CD14-positive monocyte (primary cell): ENCODE data around the gene SQSTM1. TPM values are rescaled to one million over a fixed set of nuclear protein-coding genes. Genes with fewer than 3 reads are reported as not detected.
A peak's percentile ranks its signal among the peaks of the same experiment; 100 is the strongest.

Experiments
- DNase-seq, 3 donors: peaks; one replicate each; pipeline ENCODE4 v3.0.0-alpha.2; 2011 to 2022
- H2AFZ ChIP-seq: 2 replicates; pipeline ENCODE4 v1.6.0; 2012; ENCODE audit warnings: mild to moderate bottlenecking, low read depth, low read length, inconsistent platforms; ENCODE audit not compliant: insufficient read depth, poor library complexity, severe bottlenecking
- H3K27ac ChIP-seq, 2 donors: 1 replicate in 1 of 2; 2 replicates in 1 of 2; pipeline ENCODE4 v1.5.1; 2012 to 2013; ENCODE audit warnings: low read length in 2 of 2, control low read depth in 1 of 2, inconsistent platforms in 1 of 2, low read depth in 1 of 2, mild to moderate bottlenecking in 1 of 2
- H3K27me3 ChIP-seq, 2 donors: one replicate each; pipeline versions ENCODE4 v1.6.0 to v1.6.1; 2011 to 2013; ENCODE audit warnings: low read length in 2 of 2; ENCODE audit not compliant: control insufficient read depth in 2 of 2, insufficient read depth in 2 of 2
- H3K36me3 ChIP-seq, 2 donors: replicated peaks in 1 of 2; 1 replicate in 1 of 2; 2 replicates in 1 of 2; pipeline versions ENCODE4 v1.5.1 to v1.6.1; 2012 to 2013; ENCODE audit warnings: low read length in 2 of 2, control low read depth in 1 of 2, inconsistent platforms in 1 of 2, mild to moderate bottlenecking in 1 of 2; ENCODE audit not compliant: insufficient read depth in 2 of 2, control insufficient read depth in 1 of 2
- H3K4me1 ChIP-seq, 2 donors: 1 replicate in 1 of 2; 2 replicates in 1 of 2; pipeline versions ENCODE4 v1.5.1 to v1.6.1; 2012 to 2013; ENCODE audit warnings: low read length in 2 of 2, control low read depth in 1 of 2, inconsistent platforms in 1 of 2, mild to moderate bottlenecking in 1 of 2, moderate library complexity in 1 of 2; ENCODE audit not compliant: insufficient read depth in 2 of 2, control insufficient read depth in 1 of 2
- H3K4me2 ChIP-seq: replicated peaks from 2 replicates; pipeline ENCODE3; 2012; ENCODE audit warnings: low read length, moderate library complexity, mild to moderate bottlenecking; ENCODE audit not compliant: poor library complexity, severe bottlenecking; ENCODE audit errors: extremely low read depth
- H3K4me3 ChIP-seq, 3 experiments: fragments of 200-600 bp in 1 of 3; sonication (generic) in 1 of 3; replicated peaks in 1 of 3; 1 replicate in 2 of 3; 2 replicates in 1 of 3; pipeline ENCODE4 v1.5.1; 2011 to 2013; ENCODE audit warnings: low read length in 3 of 3, mild to moderate bottlenecking in 3 of 3, control low read depth in 2 of 3, low read depth in 2 of 3, inconsistent platforms in 1 of 3, moderate library complexity in 1 of 3
- H3K79me2 ChIP-seq: 2 replicates; pipeline ENCODE4 v1.6.0; 2012; ENCODE audit warnings: mild to moderate bottlenecking, control low read depth, inconsistent platforms, low read length, moderate library complexity; ENCODE audit not compliant: insufficient read depth
- H3K9ac ChIP-seq: 2 replicates; pipeline ENCODE4 v1.6.0; 2017; ENCODE audit warnings: low read length, mild to moderate bottlenecking; ENCODE audit not compliant: insufficient read depth, poor library complexity, severe bottlenecking
- H3K9me3 ChIP-seq, 2 donors: replicated peaks in 1 of 2; 1 replicate in 1 of 2; 2 replicates in 1 of 2; pipeline versions ENCODE4 v1.5.1 to v1.6.1; 2012 to 2013; ENCODE audit warnings: low read length in 2 of 2, control low read depth in 1 of 2; ENCODE audit not compliant: control insufficient read depth in 1 of 2, insufficient read depth in 1 of 2
- H4K20me1 ChIP-seq: 2 replicates; pipeline ENCODE4 v1.6.0; 2012; ENCODE audit warnings: mild to moderate bottlenecking, low read length, control low read depth, moderate library complexity; ENCODE audit not compliant: insufficient read depth
- H3K27ac Mint-ChIP-seq, 7 donors: one replicate each; pipeline ENCODE4 v1.8.0; 2020; ENCODE audit warnings: mild to moderate bottlenecking in 7 of 7, mixed read lengths in 7 of 7, moderate library complexity in 6 of 7, inconsistent platforms in 2 of 7
- H3K27me3 Mint-ChIP-seq, 3 donors: one replicate each; pipeline ENCODE4 v1.8.0; 2021 to 2022; ENCODE audit warnings: low read depth in 3 of 3, mild to moderate bottlenecking in 3 of 3, mixed read lengths in 3 of 3, moderate library complexity in 3 of 3, inconsistent platforms in 1 of 3
- H3K36me3 Mint-ChIP-seq, 2 donors: one replicate each; pipeline ENCODE4 v1.8.0; 2020; ENCODE audit warnings: mixed read lengths in 2 of 2, inconsistent platforms in 1 of 2, mild to moderate bottlenecking in 1 of 2
- H3K4me1 Mint-ChIP-seq: one replicate; pipeline ENCODE4 v1.8.0; 2020; ENCODE audit warnings: mild to moderate bottlenecking, mixed read lengths
- H3K4me3 Mint-ChIP-seq, 2 donors: one replicate each; pipeline ENCODE4 v1.8.0; 2020; ENCODE audit warnings: mild to moderate bottlenecking in 2 of 2, mixed read lengths in 2 of 2, moderate library complexity in 1 of 2
- H3K9me3 Mint-ChIP-seq, 7 donors: one replicate each; pipeline ENCODE4 v1.8.0; 2020 to 2022; ENCODE audit warnings: mixed read lengths in 7 of 7, mild to moderate bottlenecking in 6 of 7, moderate library complexity in 6 of 7, inconsistent platforms in 2 of 7
- CTCF ChIP-seq: fragments of 200-600 bp; IDR thresholded peaks from one replicate; pipeline ENCODE4 v1.8.0; 2022; ENCODE audit warnings: antibody characterized with exemption, mild to moderate bottlenecking
- WGBS: methylation state at CpG from one replicate; pipeline ENCODE4 v1.1.5; 2013; ENCODE audit warnings: missing lambda C conversion rate; ENCODE audit not compliant: insufficient coverage; 5-methylcytosine and 5-hydroxymethylcytosine counted together
- intact Hi-C, 2 donors: fragments of 100-400 bp; cut with micrococcal nuclease; formaldehyde crosslinking; loops; one replicate each; pipeline versions ENCODE4 v1.15.0 to v1.15.1; 2023
- polyA plus RNA-seq, 3 donors: library from polyadenylated mRNA; depleted of rRNA in 1 of 3; unstranded in 2 of 3; stranded (reverse) in 1 of 3; fragments of 300-500 nt in 2 of 3; fragments of >200 nt in 1 of 3; fragmentation: Illumina TruSeq in 2 of 3; gene quantifications; 1 replicate in 2 of 3; 2 replicates in 1 of 3; pipeline ENCODE4 v1.2.3, GENCODE V29; 2012 to 2021

The SQSTM1 gene
- polyA plus RNA-seq, 3 donors: 182 to 312 (median 275) TPM

GRCh38 chr5:179874536-179875292, 54.0 kb downstream of the SQSTM1 start:
- H3K9ac ChIP-seq: no peak overlapping the region
- no peaks in the 10 kb centered on the region for H3K27me3 Mint-ChIP-seq
- no peaks in the 10 kb centered on the region for H3K9me3 ChIP-seq
- DNase-seq: no peak
- H3K9me3 Mint-ChIP-seq: no peaks in the 10 kb centered on the region
- no peak overlapping the region for H3K4me3 Mint-ChIP-seq
- H3K4me2 ChIP-seq: no peak overlapping the region
- H2AFZ ChIP-seq: no peak overlapping the region
- peaks cover 9 to 10% of the 10 kb centered on the region in 2 donors for H3K4me1 ChIP-seq
- peaks cover 66 to 88% of the 10 kb centered on the region in 2 donors for H3K36me3 Mint-ChIP-seq
- H3K4me3 ChIP-seq: no peak overlapping the region
- peaks cover 9% of the 10 kb centered on the region for H3K4me1 Mint-ChIP-seq
- over 99% methylated on average over 26 of the region's 28 CpGs for WGBS
- no peaks in the 10 kb centered on the region for H3K79me2 ChIP-seq
- peaks cover 80 to 88% of the 10 kb centered on the region in 2 donors for H3K36me3 ChIP-seq
- no peaks in the 10 kb centered on the region for H4K20me1 ChIP-seq
- no peaks in the 10 kb centered on the region for H3K27me3 ChIP-seq
- no peak overlapping the region for H3K27ac Mint-ChIP-seq
- intact Hi-C loops: no loop called here
- no peak for TF ChIP-seq CTCF
- H3K27ac ChIP-seq: no peak overlapping the region

GRCh38 chr5:179875741-179876609, 55.3 kb downstream of the SQSTM1 start:
- no peaks in the 10 kb centered on the region for H4K20me1 ChIP-seq
- no peaks in the 10 kb centered on the region for H3K9me3 ChIP-seq
- peaks cover 9 to 10% of the 10 kb centered on the region in 2 donors for H3K4me1 ChIP-seq
- no peak for DNase-seq
- H3K36me3 ChIP-seq: peaks cover 80 to 88% of the 10 kb centered on the region in 2 donors
- Mint-ChIP-seq H3K36me3 (peaks cover 61 to 86% of the 10 kb centered on the region in 2 donors), H3K9me3 (no peaks in the 10 kb centered on the region), H3K27me3 (no peaks in the 10 kb centered on the region), H3K4me3 (no peak overlapping the region), H3K27ac (peak overlapping the region in 2 of 7 donors; percentile 35 to 62), H3K4me1 (peaks cover 9% of the 10 kb centered on the region)
- H3K27me3 ChIP-seq: no peaks in the 10 kb centered on the region
- H3K79me2 ChIP-seq: no peaks in the 10 kb centered on the region
- peak overlapping the region in 1 of 2 donors; percentile 66 for H3K27ac ChIP-seq
- WGBS: 96% methylated on average over 9 of the region's 16 CpGs
- intact Hi-C loops: no loop called here
- H3K9ac ChIP-seq: no peak overlapping the region
- H3K4me2 ChIP-seq: no peak overlapping the region
- H3K4me3 ChIP-seq: no peak overlapping the region
- no peak overlapping the region for H2AFZ ChIP-seq
- TF ChIP-seq CTCF: no peak
